Measurements from ENCODE around the gene ATP5F1B. TPM values are rescaled to one million over a fixed set of nuclear protein-coding genes. Genes with fewer than 3 reads are reported as not detected.

The ATP5F1B gene
- total and polyA plus RNA-seq, 2 of the 13 experiments (the other 11 are each of a cell fraction or from before 2014, with no cell fraction given) = 1,051 to 1,180 TPM

DNA sequence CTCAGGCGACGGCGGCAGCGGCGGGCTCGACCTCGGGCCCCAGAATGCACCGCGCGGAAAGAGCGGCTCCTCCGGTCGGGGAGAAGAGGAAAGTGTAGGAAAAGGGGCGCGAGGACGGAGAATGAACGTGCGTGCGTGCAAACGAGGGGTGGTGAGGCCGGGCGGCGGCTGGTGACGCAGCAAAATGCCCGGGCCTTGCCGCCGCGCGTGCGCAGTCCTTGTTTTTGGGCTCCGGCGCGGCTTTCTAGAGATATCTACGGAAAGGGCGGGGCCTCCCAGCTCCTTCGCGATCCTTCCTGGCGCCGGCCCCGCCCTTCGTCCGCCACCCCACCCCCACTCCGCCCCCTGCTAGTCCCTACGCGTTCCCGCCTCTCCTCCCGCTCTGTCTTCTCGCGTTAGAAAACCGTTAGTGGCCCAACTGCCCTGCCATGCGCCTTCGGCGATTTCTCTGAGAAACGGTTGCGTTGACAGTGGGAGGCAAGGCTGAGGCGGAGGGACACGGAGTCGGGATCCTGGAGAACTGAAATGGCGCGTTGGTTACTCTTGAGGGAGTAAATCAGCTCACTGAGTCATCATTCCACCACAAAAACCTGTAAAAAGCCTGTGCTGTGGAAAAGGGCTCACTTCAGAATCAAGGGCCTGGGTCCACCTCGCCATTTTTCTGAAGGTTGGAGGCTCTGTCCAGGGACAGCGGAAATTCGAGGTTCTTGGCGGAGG, 42.5 kb upstream of the ATP5F1B start, which contains the start of gene PTGES3 (continued):
- TF ChIP-seq ZNF709 (CRISPR knock-in tag; IDR thresholded peaks at IDR 0.05) = peak; percentile 79; the same call in 1 of the 2 replicates
- no peak for TF ChIP-seq FLYWCH1 (CRISPR knock-in tag; IDR thresholded peaks at IDR 0.05)
- 0 out of 2 replicates have a peak, but pooled peaks have one; percentile 35 for TF ChIP-seq MTF2 (CRISPR knock-in tag; IDR thresholded peaks at IDR 0.05; ENCODE audit: borderline replicate concordance)
- peak; percentile 43; the same call in 1 of the 2 replicates for TF ChIP-seq ELF1 (CRISPR knock-in tag; IDR thresholded peaks at IDR 0.05)
- TF ChIP-seq ZBTB7B (CRISPR knock-in tag; IDR thresholded peaks at IDR 0.05) = peak; percentile 41; the same call in 1 of the 2 replicates
- no peak for TF ChIP-seq ZNF282 (IDR thresholded peaks at IDR 0.05; ENCODE audit: partially characterized antibody)
- TF ChIP-seq ZNF800 (CRISPR knock-in tag; IDR thresholded peaks at IDR 0.05) = peak; percentile 90; the same call in 1 of the 2 replicates
- TF ChIP-seq SP2 (CRISPR knock-in tag; IDR thresholded peaks at IDR 0.05) = no peak
- no peak for TF ChIP-seq ZNF253 (CRISPR knock-in tag; IDR thresholded peaks at IDR 0.05; ENCODE audit: borderline replicate concordance)
- peak; percentile 81; the same call in 1 of the 2 replicates for TF ChIP-seq TGIF2 (CRISPR knock-in tag; IDR thresholded peaks at IDR 0.05)
- peak; percentile 60; the same call in 1 of the 2 replicates for TF ChIP-seq ZNF691 (CRISPR knock-in tag; IDR thresholded peaks at IDR 0.05; ENCODE audit: borderline replicate concordance, low read depth)
- no peak for TF ChIP-seq CBFB (CRISPR knock-in tag; IDR thresholded peaks at IDR 0.05)
- peak; percentile 71; the same call in 1 of the 2 replicates for TF ChIP-seq ZNF367 (CRISPR knock-in tag; IDR thresholded peaks at IDR 0.05; ENCODE audit: borderline replicate concordance)
- peak; percentile 96 for TF ChIP-seq ZMAT3 (CRISPR knock-in tag; conservative IDR thresholded peaks at IDR 0.05)
- TF ChIP-seq SNRNP70 (IDR thresholded peaks at IDR 0.05; ENCODE audit: low read depth, low read length) = no peak
- no peak for TF ChIP-seq SOX13 (IDR thresholded peaks at IDR 0.05)
- TF ChIP-seq SOX13 (CRISPR knock-in tag; conservative IDR thresholded peaks at IDR 0.05 in 1 of 2, IDR thresholded peaks at IDR 0.05 in 1 of 2) = peak in 1 of 2 experiments; percentile 3; a peak in 1 of 4 replicates
- TF ChIP-seq ZNF235 (CRISPR knock-in tag; IDR thresholded peaks at IDR 0.05; ENCODE audit: borderline replicate concordance) = no peak
- no peak for TF ChIP-seq HHEX (CRISPR knock-in tag; IDR thresholded peaks at IDR 0.05)
- no peak for TF ChIP-seq GLI4 (CRISPR knock-in tag; IDR thresholded peaks at IDR 0.05; ENCODE audit: borderline replicate concordance)
- TF ChIP-seq ZNF20 (CRISPR knock-in tag; IDR thresholded peaks at IDR 0.05) = 0 out of 2 replicates have a peak, but pooled peaks have one; percentile 19
- TF ChIP-seq ZNF75D (CRISPR knock-in tag; IDR thresholded peaks at IDR 0.05; ENCODE audit: borderline replicate concordance) = peak; percentile 89; the same call in 1 of the 2 replicates
- TF ChIP-seq MZF1 (CRISPR knock-in tag; IDR thresholded peaks at IDR 0.05; ENCODE audit: borderline replicate concordance) = no peak
- TF ChIP-seq MXD3 (CRISPR knock-in tag; IDR thresholded peaks at IDR 0.05) = peak; percentile 96
- no peak for TF ChIP-seq ZNF513 (CRISPR knock-in tag; conservative IDR thresholded peaks at IDR 0.05)
- no peak for TF ChIP-seq SRF (IDR thresholded peaks at IDR 0.05; ENCODE audit: low read depth, low read length)
- TF ChIP-seq ZNF83 (CRISPR knock-in tag; IDR thresholded peaks at IDR 0.05; ENCODE audit: borderline replicate concordance) = no peak

All from HepG2 (cell line).